Endothelial cell of umbilical vein (primary cell): ENCODE results near the gene PPFIBP2. TPM values are rescaled to one million over a fixed set of nuclear protein-coding genes. Genes with fewer than 3 reads are reported as not detected.

ENCODE experiments used
- BruUV-seq: library from RNA; stranded (reverse); fragments of 400-500 nt; replicated peaks from 2 replicates; lab custom pipeline; 2021; lab: Mats Ljungman, UMichigan
- CTCF ChIA-PET: fragments of 300-600, 350-600 bp; sonication (Branson Sonifier 250); formaldehyde crosslinking; loops from one replicate; lab custom pipeline; 2021; ENCODE audit warnings: antibody characterized with exemption, inconsistent platforms; lab: Charles Lee
- POLR2A ChIA-PET: fragments of 300-600, 350-600 bp; sonication (Branson Sonifier 250); formaldehyde crosslinking; loops from one replicate; lab custom pipeline; 2021; ENCODE audit warnings: antibody characterized with exemption, inconsistent platforms; lab: Charles Lee
- DNase-seq: peaks from one replicate; pipeline ENCODE4 v3.0.0-alpha.2; 2011; ENCODE audit warnings: low read depth, low spot score
- FAIRE-seq: peaks from 2 replicates; lab custom pipeline; 2011; peaks lifted over from hg19 to GRCh38; lab: Jason Lieb, UNC
- H2AFZ ChIP-seq: 2 replicates; pipeline ENCODE4 v1.6.0; 2012; ENCODE audit warnings: low read depth, low read length, control low read depth, inconsistent platforms
- H3K27ac ChIP-seq: 2 replicates; pipeline ENCODE4 v1.5.1; 2011; ENCODE audit warnings: low read depth, mild to moderate bottlenecking, control low read depth, low read length, moderate library complexity; ENCODE audit not compliant: insufficient read depth
- H3K27me3 ChIP-seq, 2 experiments: 2 replicates each; pipeline versions ENCODE4 v1.6.0 to v1.6.1; 2011; ENCODE audit warnings: low read length in 2 of 2, mixed read lengths in 1 of 2; ENCODE audit not compliant: control insufficient read depth in 2 of 2, insufficient read depth in 2 of 2
- H3K36me3 ChIP-seq, 2 experiments: 2 replicates in 1 of 2; 3 replicates in 1 of 2; pipeline ENCODE4 v1.5.1; 2011; ENCODE audit warnings: low read length in 2 of 2, mild to moderate bottlenecking in 1 of 2, moderate library complexity in 1 of 2; ENCODE audit not compliant: control insufficient read depth in 2 of 2, insufficient read depth in 2 of 2; ENCODE audit errors: extremely low read depth in 1 of 2
- H3K4me1 ChIP-seq: 3 replicates; pipeline ENCODE4 v1.5.1; 2011; ENCODE audit warnings: mild to moderate bottlenecking, low read length; ENCODE audit not compliant: control insufficient read depth, insufficient read depth; ENCODE audit errors: extremely low read depth
- H3K4me2 ChIP-seq: 2 replicates; pipeline ENCODE4 v1.6.1; 2011; ENCODE audit warnings: low read length, control low read depth, mixed read lengths; ENCODE audit not compliant: insufficient read depth
- H3K4me3 ChIP-seq, 3 experiments: fragments of 200-600 bp in 1 of 3; sonication (generic), shearing (Covaris generic) in 1 of 3; replicated peaks in 1 of 3; 2 replicates each; pipeline ENCODE4 v1.5.1; 2011 to 2016; ENCODE audit warnings: control low read depth in 3 of 3, low read length in 3 of 3, mild to moderate bottlenecking in 2 of 3, inconsistent platforms in 1 of 3, low read depth in 1 of 3, moderate library complexity in 1 of 3; ENCODE audit not compliant: insufficient read depth in 1 of 3
- H3K79me2 ChIP-seq: 2 replicates; pipeline ENCODE4 v1.6.0; 2012; ENCODE audit warnings: low read length, inconsistent platforms; ENCODE audit not compliant: control insufficient read depth, insufficient read depth
- H3K9ac ChIP-seq: replicated peaks from 2 replicates; pipeline ENCODE3; 2011; ENCODE audit warnings: low read length, control low read depth; ENCODE audit not compliant: insufficient read depth; ENCODE audit errors: extremely low read depth
- H3K9me1 ChIP-seq: replicated peaks from 3 replicates; pipeline ENCODE4 v1.6.0; 2011; ENCODE audit warnings: mild to moderate bottlenecking, low read length; ENCODE audit not compliant: control insufficient read depth, insufficient read depth; ENCODE audit errors: extremely low read depth
- H3K9me3 ChIP-seq: replicated peaks from 2 replicates; pipeline ENCODE4 v1.5.1; 2012; ENCODE audit warnings: low read length, inconsistent platforms; ENCODE audit not compliant: control insufficient read depth, insufficient read depth
- H4K20me1 ChIP-seq: replicated peaks from 2 replicates; pipeline ENCODE3; 2011; ENCODE audit warnings: mild to moderate bottlenecking, low read length; ENCODE audit not compliant: control insufficient read depth, insufficient read depth; ENCODE audit errors: extremely low read depth
- EZH2 ChIP-seq: IDR thresholded peaks from 2 replicates; pipeline ENCODE4 v1.6.1; 2012; ENCODE audit warnings: borderline replicate concordance, low read depth, mild to moderate bottlenecking, moderate library complexity, low read length, inconsistent platforms; ENCODE audit not compliant: severe bottlenecking
- FOS ChIP-seq: IDR thresholded peaks from 2 replicates; pipeline ENCODE4 v1.6.1; 2011; ENCODE audit warnings: mild to moderate bottlenecking, low read length, moderate library complexity, borderline replicate concordance; ENCODE audit not compliant: insufficient read depth
- GATA2 ChIP-seq: IDR thresholded peaks from 2 replicates; pipeline ENCODE4 v1.7.0; 2011; ENCODE audit warnings: low read depth, mild to moderate bottlenecking, moderate library complexity, mixed read lengths, low read length; ENCODE audit not compliant: insufficient read length, insufficient read depth
- JUN ChIP-seq: IDR thresholded peaks from 2 replicates; pipeline ENCODE4 v1.6.1; 2011; ENCODE audit warnings: borderline replicate concordance, low read depth; ENCODE audit not compliant: insufficient read length, insufficient read depth
- MAX ChIP-seq: IDR thresholded peaks from 2 replicates; pipeline ENCODE4 v1.6.1; 2011; ENCODE audit not compliant: insufficient read depth, insufficient read length
- MYC ChIP-seq: IDR thresholded peaks from one replicate; pipeline ENCODE4 v1.6.1; 2011; ENCODE audit warnings: mild to moderate bottlenecking, low read depth, low read length
- POLR2A ChIP-seq: IDR thresholded peaks from 2 replicates; pipeline ENCODE4 v1.6.1; 2012; ENCODE audit warnings: low read depth, mild to moderate bottlenecking, control low read depth, low read length
- POLR2AphosphoS5 ChIP-seq: IDR thresholded peaks from 2 replicates; pipeline ENCODE4 v1.6.1; 2012; ENCODE audit warnings: low read depth, mild to moderate bottlenecking, control low read depth, low read length, moderate library complexity; ENCODE audit not compliant: insufficient read depth
- dilution Hi-C: fragments of 300-500 bp; cut with MboI; formaldehyde crosslinking; loops from one replicate; pipeline ENCODE4 v1.15.0; 2019; ENCODE audit warnings: low sequenced_read_pairs; ENCODE audit not compliant: extremely low pct_ligation_motif_present
- intact Hi-C: fragments of 100-400 bp; cut with micrococcal nuclease; formaldehyde crosslinking; loops from one replicate; pipeline ENCODE4 v1.10.0; 2022
- polyA plus RNA-seq, 4 experiments: library from polyadenylated mRNA; depleted of rRNA in 3 of 4; stranded (reverse) in 3 of 4; unstranded in 1 of 4; fragments of >200 nt; gene quantifications; 2 replicates each; pipeline versions ENCODE4 v1.2.1 to v1.2.3, GENCODE V29; 2011 to 2012; ENCODE audit warnings: missing spikeins in 1 of 4
- total RNA-seq: library from RNA; stranded (reverse); gene quantifications from 2 replicates; pipeline ENCODE4 v1.2.3, GENCODE V29; 2021
- TF ChIP-seq, protein P1 (sequence below), 2 donors: IDR thresholded peaks; 1 replicate in 1 of 2; 2 replicates in 1 of 2; pipeline ENCODE4 v1.5.1; 2011; ENCODE audit warnings: low read length in 2 of 2, mild to moderate bottlenecking in 2 of 2, moderate library complexity in 2 of 2, control low read depth in 1 of 2, inconsistent platforms in 1 of 2, low read depth in 1 of 2; ENCODE audit not compliant: insufficient read depth in 1 of 2; ENCODE audit errors: extremely low read depth in 1 of 2

Gene PPFIBP2
- total and polyA plus RNA-seq, 2 donors (not counting 3 experiments of a cell fraction or from before 2014, with no cell fraction given): 1.3 to 4.0 TPM

DNA sequence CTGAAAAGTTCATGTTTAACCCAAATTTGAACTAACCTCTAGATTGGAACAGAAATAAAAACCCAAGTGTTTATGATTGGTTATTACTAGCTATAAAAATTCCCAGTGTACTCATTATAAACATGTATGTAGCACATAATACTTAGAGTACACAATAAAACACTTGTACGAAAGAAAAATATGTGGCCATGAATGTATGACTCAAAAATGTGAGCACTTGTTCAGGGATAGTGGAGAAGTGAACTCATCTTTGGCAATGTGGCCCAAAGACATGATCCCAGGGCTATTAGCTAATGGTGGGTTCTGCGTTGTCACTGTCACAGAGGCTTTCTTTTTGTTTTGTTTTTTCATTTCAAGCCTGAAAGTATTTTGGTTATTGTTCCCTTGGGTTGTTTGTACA lies 72.0 kb downstream of the PPFIBP2 start:
- no TSS peak for BruUV-seq
- Histone ChIP-seq H3K9me3 (no peaks in the 10 kb centered on the region), H3K4me3 (no peak overlapping the region), H4K20me1 (no peaks in the 10 kb centered on the region), H2AFZ (no peak overlapping the region), H3K4me2 (no peak overlapping the region), H3K27ac (no peak overlapping the region), H3K36me3 (no peaks in the 10 kb centered on the region), H3K9ac (no peak overlapping the region), H3K79me2 (no peaks in the 10 kb centered on the region), H3K27me3 (peaks cover 42 to 71% of the 10 kb centered on the region in 2 experiments), H3K9me1 (no peaks in the 10 kb centered on the region), H3K4me1 (no peaks in the 10 kb centered on the region)
- intact Hi-C loops (no loop called here), dilution Hi-C loops (no loop called here)
- CTCF ChIA-PET: interaction anchor here (1.6 to 6.3 kb wide), 3 partner anchors 8 to 71 kb away, joined by 3 to 51 read pairs (median 9); no protein-coding TSS in a partner anchor
- FAIRE-seq: no peak
- DNase-seq: no peak
- POLR2A ChIA-PET: no interaction called here
- no peak for TF ChIP-seq MAX
- no peak for TF ChIP-seq JUN
- TF ChIP-seq FOS: no peak
- TF ChIP-seq, protein P1, sequence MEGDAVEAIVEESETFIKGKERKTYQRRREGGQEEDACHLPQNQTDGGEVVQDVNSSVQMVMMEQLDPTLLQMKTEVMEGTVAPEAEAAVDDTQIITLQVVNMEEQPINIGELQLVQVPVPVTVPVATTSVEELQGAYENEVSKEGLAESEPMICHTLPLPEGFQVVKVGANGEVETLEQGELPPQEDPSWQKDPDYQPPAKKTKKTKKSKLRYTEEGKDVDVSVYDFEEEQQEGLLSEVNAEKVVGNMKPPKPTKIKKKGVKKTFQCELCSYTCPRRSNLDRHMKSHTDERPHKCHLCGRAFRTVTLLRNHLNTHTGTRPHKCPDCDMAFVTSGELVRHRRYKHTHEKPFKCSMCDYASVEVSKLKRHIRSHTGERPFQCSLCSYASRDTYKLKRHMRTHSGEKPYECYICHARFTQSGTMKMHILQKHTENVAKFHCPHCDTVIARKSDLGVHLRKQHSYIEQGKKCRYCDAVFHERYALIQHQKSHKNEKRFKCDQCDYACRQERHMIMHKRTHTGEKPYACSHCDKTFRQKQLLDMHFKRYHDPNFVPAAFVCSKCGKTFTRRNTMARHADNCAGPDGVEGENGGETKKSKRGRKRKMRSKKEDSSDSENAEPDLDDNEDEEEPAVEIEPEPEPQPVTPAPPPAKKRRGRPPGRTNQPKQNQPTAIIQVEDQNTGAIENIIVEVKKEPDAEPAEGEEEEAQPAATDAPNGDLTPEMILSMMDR (IDR thresholded peaks at IDR 0.05; ENCODE audit: extremely low read depth in 1 of 2, insufficient read depth in 1 of 2, low read depth in 1 of 2, low read length in 2 of 2): no peak
- TF ChIP-seq EZH2: no peak
- no peak for TF ChIP-seq POLR2AphosphoS5
- no peak for TF ChIP-seq POLR2A
- no peak for TF ChIP-seq GATA2
- TF ChIP-seq MYC: no peak
